NCI-H774 (cell line): Measurements from ENCODE around the gene UBE2E1.
"Not testable (repeated sequence)": the region's sequence is repeated elsewhere in the genome, so short reads cannot be mapped to it uniquely, and the experiment has no call there.

Experiments
- DNase-seq: peaks from one replicate; lab custom pipeline; 2025; lab: John Stamatoyannopoulos, UW

The UBE2E1 gene

DNA sequence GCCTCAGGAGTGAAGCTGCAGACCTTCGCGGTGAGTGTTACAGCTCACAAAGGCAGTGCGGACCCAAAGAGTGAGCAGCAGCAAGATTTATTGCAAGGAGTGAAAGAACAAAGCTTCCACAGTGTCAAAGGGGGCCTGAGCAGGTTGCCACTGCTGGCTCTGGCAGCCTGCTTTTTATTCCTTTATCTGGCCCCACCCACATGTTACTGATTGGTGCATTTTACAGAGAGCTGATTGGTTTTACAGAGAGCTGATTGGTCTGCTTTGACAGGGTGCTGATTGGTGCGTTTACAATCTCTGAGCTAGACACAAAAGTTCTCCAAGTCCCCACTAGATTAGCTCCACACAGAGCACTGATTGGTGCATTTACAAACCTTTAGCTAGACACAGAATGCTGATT lies 76.2 kb downstream of the UBE2E1 start:
- not testable (repeated sequence) for DNase-seq

DNA sequence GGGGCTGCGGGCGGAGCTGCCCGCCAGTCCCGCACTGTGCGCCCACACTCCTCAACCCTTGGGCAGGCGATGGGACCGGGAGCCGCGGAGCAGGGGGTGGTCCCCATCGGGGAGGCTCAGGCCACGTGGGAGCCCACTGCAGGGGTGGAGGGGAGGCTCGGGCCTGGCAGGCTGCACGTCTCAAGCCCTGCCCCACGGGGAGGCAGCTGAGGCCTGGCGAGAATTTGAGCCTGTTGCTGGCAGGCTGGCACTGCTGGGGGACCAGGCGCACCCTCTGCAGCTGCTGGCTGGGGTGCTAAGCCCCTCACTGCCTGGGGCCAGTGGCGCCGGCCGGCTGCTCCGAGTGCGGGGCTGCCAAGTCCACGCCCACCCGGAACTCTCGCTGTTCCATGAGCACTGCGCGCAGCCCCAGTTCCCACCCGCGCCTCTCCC lies 76.7 kb downstream of the UBE2E1 start:
- DNase-seq, result no peak

DNA sequence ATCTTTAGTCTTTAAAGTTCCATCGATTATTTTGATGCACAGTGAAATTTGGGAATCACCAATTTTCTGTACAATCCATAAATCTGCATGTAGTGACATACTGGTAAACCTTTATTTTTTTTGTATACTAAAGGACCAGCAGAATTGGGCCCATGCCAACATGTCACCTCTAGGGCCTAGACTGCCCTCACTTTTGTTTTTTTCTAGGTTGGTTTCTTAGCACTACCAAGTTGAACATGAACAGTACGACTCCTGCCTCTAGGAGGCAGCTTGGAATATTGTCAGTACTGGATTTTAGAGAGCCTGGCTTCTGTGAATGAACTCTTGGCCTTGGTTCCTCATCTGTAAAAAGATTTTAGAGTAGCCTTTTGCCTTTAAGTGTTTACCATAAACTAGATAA lies 78.7 kb downstream of the UBE2E1 start:
- no peak for DNase-seq

DNA sequence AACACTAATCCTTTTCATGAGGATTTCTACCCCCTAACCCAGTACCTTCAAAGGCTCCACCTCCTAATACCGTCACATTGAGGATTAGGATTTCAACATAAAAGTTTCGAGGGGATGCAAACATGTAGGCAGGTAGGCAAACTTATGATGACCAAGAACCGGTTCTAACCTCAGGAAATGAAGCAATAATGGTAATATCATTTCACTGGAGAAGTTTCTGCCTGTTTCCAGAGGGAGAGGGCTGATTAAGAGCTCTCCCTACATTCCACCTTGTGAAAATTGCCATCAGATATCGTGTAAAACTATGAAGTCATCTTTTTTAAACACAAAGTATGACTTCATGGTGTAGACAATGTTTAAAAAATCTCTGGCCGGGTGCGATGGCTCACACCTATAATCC lies 79.5 kb downstream of the UBE2E1 start:
- no peak for DNase-seq

DNA sequence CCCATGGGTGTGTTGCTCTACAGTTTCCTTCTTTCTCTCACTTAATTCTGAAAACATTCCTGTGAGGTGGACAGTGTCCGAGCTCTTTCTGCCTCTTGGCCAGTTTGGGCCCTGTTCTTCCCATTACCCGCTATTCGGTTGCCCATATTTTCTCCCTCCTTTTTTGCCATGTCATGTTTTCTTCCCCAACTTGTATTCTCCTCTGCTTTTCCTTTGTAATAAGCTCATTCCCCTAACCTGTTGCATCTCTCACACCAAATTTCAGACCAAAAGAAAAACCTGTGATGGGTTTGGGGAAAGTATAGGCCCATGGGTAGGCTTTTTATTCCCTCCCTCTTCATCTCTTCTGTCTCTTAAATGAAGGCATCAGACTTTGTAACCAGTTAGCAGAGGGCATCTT lies 80.6 kb downstream of the UBE2E1 start:
- no peak for DNase-seq

DNA sequence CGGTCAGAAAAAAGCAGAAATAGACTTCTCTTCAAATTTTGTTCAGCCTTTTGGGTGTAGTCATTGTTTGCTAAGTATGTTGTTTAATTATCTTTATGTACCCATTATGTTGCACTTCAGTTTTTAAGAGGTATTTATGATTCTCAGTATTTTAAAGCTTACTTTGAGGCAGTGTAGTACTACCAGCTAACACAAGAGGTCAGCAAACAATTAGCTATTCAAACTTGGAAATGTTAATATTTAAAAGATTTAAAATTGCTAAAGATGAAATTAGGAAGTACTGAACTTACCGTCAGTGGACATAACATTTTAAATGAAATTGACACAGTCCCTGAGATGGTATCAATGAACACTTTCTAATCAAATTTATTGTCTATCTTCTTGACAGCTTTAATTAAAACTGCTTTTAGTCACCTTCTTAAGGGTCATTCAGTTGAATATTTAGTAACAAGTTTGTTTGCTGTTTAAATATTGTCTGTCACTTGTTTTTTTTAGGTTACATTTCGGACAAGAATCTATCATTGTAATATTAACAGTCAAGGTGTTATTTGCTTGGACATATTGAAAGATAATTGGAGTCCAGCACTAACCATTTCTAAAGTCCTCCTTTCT lies 83.0 kb downstream of the UBE2E1 start:
- DNase-seq, result no peak

DNA sequence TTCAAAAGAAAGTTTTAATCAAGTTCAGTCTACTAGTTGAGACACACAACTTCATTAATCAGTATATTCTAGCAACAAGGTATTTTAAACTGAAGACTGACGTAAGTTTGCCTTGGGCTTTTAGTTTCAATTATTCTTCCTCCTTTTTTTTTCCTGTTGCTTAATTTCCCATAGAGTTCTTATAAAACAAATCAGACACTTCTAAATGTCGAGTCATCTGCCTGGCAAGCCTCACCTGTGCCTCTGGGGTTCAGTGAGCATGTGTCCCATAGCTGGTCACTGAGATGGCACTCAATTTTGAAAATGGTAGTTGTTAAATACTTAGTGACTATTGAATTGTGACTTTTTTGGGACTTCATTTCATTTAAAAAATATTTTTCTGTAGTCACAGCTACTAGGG lies 83.6 kb downstream of the UBE2E1 start:
- no peak for DNase-seq

DNA sequence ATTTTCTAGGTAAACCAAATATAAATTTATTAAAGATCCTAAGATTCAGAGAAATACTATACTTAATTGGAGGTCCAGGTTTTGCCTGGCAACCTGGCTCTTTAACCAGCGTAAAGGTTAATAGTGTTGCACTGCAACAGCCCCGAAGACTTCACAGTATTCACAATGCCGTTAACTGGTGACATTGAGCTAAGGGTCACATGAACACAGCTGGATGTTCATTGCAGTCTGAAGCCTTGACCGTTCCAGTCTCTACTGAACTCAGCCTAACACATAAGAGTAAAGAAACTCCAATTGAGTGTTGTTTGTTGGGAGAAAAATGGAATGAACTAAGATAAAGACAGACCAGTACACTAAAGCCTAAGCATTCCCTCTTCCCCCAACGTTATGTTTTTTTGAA lies 84.2 kb downstream of the UBE2E1 start:
- DNase-seq, result no peak

DNA sequence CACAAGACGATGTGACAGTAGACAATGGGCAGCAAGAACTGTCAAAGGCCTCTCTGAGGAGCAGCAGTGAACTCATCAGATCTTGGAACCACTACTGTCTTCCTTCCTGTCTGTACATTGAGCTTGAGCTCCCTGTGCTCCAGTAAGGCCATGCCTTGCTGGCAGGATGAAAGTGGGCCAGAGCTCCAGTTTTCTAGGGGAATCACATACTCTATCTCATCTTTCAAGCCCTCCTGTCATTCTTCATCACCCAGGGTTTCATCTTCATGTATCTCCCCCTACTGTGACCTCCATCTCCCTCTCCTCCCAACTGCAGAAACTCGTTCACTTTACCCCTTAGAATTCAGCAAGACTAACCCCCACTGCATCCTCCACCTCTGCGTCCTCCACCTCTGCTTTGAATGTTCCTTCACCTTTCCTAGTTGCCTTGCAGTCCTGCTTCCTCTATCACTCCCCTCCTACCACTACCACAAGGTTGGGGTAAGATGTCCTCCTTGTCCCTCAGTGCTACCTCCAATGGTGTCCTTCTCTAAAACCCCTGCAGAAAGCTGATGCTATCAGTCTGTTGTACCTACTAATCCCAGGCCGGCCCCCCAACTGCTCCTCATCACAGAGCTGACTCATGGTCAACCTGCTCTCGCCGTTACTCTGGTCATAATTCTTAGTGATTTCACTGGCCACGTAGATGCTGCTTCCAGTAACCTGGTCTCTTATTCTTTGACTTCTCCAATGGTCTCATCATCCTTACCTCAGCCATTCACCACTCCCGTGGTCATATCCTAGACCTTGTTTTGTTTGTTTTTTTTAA lies 88.7 kb downstream of the UBE2E1 start:
- DNase-seq, result no peak

DNA sequence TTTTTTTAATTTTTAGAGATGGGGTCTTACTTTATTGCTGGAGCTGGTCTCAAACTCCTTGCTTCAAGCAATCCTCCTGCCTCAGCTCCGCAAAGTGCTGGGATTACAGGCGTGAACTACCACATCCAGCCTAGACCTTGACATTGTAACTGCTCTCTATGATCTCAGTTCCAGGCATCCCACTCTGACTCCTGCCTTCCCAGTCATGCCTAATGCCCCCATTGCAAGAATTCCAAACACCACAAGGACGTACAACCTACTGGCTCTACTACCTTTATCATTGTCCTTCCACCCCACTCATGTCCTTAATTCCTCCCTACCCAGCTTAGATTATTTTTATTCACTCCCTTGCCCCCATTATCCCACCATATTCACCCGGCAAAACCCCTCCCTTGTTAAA lies 89.4 kb downstream of the UBE2E1 start:
- DNase-seq, result no peak

DNA sequence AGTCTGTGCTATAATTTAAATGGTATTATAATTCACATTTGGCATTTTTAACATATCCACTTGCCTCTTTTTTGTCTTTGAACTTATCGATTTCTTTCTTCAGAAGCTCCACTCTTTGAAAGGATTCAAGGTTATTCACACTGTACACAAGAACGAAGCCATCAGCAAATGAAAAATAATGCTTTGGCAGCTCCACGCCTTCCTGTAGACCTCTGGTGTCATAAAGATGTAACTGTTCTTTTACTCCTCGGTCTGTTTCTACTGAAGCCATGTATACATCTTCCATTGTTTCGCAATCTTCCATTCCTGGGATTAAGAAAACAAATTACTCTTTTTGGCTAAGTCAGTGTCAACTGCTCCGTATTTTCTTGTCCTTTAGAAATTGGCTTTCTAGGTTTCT lies 95.0 kb downstream of the UBE2E1 start:
- DNase-seq, result no peak

DNA sequence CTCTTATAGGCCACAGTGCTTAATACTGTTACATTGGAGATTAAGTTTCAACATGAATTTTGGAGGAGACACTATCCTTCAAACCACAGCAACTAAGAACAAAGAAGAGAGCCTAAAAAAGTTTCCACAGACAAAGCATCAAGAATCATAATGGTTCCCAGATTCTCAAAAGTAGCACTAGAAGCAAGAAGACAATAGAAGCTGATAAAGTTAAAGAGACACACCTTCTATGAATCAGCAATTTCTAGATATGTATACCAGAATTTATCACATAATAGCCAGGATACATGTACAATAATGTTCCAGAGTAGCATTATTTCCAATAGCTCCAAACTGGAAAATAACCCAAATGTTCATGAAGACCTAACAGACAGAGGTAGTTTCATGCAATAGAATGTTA lies 98.8 kb downstream of the UBE2E1 start:
- DNase-seq, result no peak

DNA sequence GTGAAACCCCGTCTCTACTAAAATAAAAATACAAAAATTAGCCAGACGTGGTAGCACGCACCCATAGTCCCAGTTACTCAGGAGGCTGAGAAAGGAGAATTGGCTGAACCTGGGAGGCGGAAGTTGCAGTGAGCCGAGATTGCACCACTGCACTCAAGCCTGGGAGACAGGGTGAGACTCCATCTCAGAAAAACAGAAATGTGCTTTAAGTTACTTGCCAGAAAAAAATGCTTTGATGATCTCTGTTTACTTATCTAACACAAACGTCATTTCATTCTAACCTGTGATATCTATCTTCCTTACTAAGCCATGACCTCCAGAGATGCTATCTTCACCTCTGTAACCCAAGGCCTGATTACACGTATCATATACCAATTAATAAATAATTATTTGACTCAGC lies 103.6 kb downstream of the UBE2E1 start:
- no peak for DNase-seq

DNA sequence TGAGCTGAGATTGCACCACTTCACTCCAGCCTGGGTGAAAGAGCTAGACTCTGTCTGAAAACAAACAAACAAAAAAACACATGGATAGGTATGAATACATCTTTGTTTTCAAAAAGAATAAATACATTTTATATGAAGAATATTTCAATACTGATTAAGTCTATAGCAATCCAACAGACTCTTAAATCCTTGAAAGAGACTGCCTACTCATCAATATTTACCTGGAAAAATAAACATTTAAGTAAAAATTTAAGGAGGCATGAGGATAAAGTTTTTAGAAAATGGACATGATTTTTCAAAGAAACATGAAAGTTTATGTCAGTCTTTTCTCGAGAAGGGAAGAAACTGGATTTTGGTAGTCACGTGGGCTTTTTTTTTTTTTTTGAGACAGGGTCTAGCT lies 105.6 kb downstream of the UBE2E1 start:
- no peak for DNase-seq

DNA sequence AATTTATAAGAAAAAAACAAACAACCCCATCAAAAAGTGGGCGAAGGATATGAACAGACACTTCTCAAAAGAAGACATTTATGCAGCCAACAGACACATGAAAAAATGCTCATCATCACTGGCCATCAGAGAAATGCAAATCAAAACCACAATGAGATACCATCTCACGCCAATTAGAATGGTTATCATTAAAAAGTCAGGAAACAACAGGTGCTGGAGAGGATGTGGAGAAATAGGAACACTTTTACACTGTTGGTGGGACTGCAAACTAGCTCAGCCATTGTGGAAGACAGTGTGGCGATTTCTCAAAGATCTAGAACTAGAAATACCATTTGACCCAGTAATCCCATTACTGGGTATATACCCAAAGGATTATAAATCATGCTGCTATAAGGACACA lies 106.6 kb downstream of the UBE2E1 start:
- DNase-seq, result not testable (repeated sequence)

DNA sequence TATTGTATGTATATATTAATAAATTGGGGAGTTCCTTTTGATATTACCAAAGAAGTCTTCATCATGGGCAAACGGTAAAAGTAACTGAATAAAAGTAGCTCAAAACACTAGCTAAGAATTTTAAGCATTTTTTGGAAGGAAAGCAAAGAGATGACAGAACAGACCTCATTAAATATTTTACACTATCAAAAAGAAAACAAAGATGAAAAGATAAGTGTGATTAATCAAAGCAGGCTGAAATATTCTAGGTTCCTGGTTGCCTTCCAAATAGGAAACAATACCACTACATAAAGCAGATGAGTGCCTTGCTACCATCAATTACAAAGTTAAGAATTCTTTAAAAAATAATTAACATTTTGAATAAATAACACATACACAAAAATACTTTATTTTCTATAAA lies 107.4 kb downstream of the UBE2E1 start:
- no peak for DNase-seq

DNA sequence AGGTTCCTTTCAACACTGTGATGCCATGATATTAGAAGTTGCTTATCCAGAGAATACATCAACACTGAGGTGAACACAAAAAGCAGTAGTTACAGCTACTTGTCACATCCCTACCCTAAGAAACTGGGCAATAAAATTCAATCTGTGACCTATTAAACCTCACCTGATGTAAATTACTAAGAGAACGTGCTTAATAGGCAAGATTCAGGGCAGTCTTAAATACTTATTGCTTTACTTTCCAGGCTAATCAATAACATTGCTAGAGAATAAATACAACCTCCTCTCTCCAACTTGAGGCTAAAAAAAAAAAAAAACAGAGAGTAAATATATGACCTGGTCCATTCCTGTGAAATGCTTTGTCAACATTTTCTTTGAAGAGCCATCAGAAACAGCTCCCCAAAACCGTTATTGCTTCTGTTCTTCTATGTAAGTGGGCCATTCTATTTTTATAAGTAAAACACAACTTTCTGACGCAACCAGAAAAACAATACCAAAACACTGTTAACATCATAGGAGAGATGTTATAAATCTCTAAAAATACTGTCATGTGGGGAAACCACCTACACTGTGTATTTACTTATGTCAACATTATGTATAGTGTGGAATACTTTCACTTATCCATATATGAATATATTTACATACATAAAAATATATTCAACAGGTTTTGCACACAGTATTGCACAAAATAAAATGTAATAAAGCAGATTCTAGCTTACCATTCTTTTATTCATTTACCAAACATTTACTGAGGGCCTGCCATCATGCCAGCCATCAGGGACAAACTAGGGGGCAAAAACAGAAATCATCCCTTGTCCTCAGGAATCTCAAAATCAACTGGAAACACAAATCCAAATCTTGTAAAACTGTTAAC lies 108.4 kb downstream of the UBE2E1 start:
- DNase-seq, result no peak

DNA sequence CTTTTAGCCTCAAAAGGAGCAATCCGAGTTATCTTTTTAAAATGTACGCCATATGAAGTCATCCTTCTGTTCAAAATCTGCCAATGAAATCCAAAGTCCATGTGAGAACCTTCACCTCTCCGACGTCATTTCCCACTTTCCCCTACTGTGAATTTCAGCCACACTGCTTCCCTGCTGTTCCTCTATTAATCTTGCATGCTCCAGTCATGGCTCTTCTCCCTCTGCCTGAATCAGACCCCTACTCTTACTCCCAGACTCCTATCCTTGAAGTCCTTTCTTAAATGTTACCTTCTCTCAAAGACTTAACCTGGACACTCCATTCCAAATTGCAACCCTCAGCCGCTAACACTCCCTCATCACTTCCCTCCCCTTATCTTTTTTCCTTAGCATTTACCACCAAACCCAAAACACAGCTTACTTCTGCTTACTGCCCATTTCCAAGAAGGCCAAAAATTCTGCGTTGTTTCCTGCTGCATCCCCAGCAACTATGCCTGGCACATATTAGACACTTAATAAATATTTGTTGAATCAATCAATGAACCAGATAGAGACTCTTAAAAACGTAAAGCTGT lies 109.9 kb downstream of the UBE2E1 start:
- DNase-seq, result no peak

DNA sequence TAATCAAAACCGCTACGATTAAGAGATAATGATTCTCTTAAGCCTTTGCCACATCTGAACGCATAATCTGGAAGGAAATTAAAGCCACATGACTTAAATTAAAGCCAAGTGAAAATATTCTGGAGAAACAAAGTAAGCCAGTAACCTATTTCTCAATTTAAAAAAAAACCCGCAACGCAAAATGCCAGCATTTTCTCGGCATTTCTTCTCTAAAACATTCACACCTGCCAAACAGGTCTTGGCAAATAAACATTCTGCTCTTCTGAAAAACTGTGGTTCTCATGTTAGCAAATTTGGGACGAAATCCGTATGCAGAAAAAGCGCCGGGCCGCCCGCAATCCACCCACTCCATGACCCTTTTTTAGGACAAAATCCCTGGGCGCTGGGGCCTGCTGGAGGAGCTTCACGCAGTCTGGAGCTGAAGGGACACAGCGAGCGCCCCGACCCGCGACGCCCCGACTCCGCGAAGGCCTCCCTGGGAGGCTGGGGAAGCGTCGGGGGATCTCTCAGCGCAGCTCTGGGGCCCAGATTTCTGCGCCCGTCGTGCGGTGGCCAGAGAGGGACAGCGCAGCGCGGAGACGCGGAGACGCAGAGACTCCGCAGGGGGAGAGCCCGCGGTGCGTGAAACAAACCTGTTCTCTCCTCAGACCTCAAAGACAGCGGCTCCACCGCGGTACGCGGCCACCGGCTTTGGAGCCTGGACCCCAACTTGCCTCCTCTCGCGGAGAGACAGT lies 110.6 kb downstream of the UBE2E1 start:
- DNase-seq, result no peak

DNA sequence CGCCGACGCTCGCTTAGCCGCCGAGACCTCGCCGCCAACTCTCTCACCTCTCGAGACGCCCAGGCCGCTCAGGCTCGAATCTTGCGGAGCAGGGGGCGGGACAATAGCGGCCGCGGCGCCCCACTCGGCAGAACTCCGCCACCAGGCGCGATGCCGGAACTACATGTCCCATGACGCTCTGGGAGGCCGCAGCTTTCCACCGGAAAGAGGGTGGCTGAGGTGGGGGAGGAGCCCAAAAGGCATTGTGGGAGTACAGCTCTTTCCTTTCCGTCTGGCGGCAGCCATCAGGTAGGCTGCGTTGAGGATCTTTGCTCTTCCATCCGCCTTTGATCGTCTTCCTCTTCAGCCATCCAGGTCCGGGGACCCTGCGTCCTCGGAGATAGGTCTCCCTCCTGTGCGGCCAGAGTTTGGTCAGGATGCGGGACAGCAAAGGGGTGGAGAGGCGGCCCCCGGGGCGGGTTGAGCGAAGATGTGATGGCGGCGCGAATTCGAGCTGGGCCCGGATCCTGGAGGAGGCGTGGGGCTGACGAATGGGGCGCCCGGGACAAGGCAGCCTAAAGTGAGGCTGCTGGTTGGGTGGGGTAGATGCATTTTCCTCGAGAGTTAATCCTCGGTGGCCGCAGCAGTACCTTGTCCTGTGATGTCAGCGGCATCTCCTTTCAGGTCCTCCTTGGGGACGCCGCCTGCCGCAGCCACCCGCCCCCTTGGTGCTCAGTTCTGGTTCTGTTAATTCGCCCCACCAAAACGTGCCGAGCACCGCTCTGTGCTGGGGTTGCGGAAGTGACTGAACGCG lies 111.3 kb downstream of the UBE2E1 start, which contains the start of the genes NKIRAS1 and RPL15:
TSS of gene NKIRAS1 (minus strand) at position 105 of the 793 bp plus-strand sequence. CDS start 6,086 bp downstream, outside the sequence.
TSS of gene RPL15 (plus strand) at position 247 of the 793 bp plus-strand sequence. CDS start 728 bp downstream, outside the sequence.
- peak; percentile 89 for DNase-seq
